GM12891 (cell line): ENCODE data around the gene PGA4.
"Not testable (repeated sequence)": the region's sequence is repeated elsewhere in the genome, so short reads cannot be mapped to it uniquely, and the experiment has no call there.

Experiments
- PAX5 ChIP-seq: IDR thresholded peaks from 2 replicates; pipeline ENCODE4 v1.6.1; 2011; ENCODE audit warnings: low read length, moderate library complexity, mild to moderate bottlenecking; ENCODE audit not compliant: insufficient read depth, severe bottlenecking
- POLR2A ChIP-seq: IDR thresholded peaks from 2 replicates; pipeline ENCODE4 v1.6.1; 2011; ENCODE audit warnings: low read depth, low read length, control low read depth
- POLR2AphosphoS5 ChIP-seq: IDR thresholded peaks from 2 replicates; pipeline ENCODE4 v1.6.1; 2011; ENCODE audit warnings: low read depth, low read length, control low read depth
- SPI1 ChIP-seq: IDR thresholded peaks from 2 replicates; pipeline ENCODE4 v1.6.1; 2011; ENCODE audit warnings: low read depth, low read length, control low read depth
- TAF1 ChIP-seq: IDR thresholded peaks from 2 replicates; pipeline ENCODE4 v1.6.1; 2011; ENCODE audit warnings: low read depth, low read length, control low read depth

GRCh38 chr11:61226457-61227137 lies 4.5 kb downstream of the PGA4 start:
- not testable (repeated sequence) for TF ChIP-seq POLR2A, TAF1, SPI1, POLR2AphosphoS5, PAX5
